Neural progenitor cell (in vitro differentiated cells): Measurements from ENCODE around the gene TRAF1. TPM values are rescaled to one million over a fixed set of nuclear protein-coding genes. Genes with fewer than 3 reads are reported as not detected.

Experiments used
- DNase-seq: peaks from one replicate; pipeline ENCODE4 v3.0.0-alpha.2; 2016; ENCODE audit warnings: low spot score
- H2AFZ ChIP-seq: fragments of 200-600 bp; sonication (generic); replicated peaks from 2 replicates; pipeline ENCODE4 v1.6.1; 2016; ENCODE audit warnings: antibody characterized with exemption
- H3F3A ChIP-seq: fragments of 200-600 bp; sonication (generic); 2 replicates; pipeline ENCODE4 v1.6.1; 2016; ENCODE audit warnings: antibody characterized with exemption, low read depth
- H3K27ac ChIP-seq: fragments of 200-600 bp; sonication (generic); 2 replicates; pipeline ENCODE4 v1.5.1; 2016; ENCODE audit warnings: mild to moderate bottlenecking
- H3K27me3 ChIP-seq: fragments of 200-600 bp; sonication (generic); 2 replicates; pipeline ENCODE4 v1.6.1; 2016; ENCODE audit warnings: mild to moderate bottlenecking, moderate library complexity
- H3K36me3 ChIP-seq: fragments of 200-600 bp; sonication (generic); 2 replicates; pipeline ENCODE4 v1.5.1; 2016
- H3K4me1 ChIP-seq: fragments of 200-600 bp; sonication (generic); 2 replicates; pipeline ENCODE4 v1.6.1; 2016; ENCODE audit warnings: mixed run types
- H3K4me2 ChIP-seq: fragments of 200-600 bp; sonication (generic); 2 replicates; pipeline ENCODE4 v1.6.1; 2016
- H3K4me3 ChIP-seq: fragments of 200-600 bp; sonication (generic); 2 replicates; pipeline ENCODE4 v1.5.1; 2016
- H3K79me2 ChIP-seq: fragments of 200-600 bp; sonication (generic); 2 replicates; pipeline ENCODE4 v1.6.1; 2016; ENCODE audit warnings: low read depth
- H3K9ac ChIP-seq: fragments of 200-600 bp; sonication (generic); 2 replicates; pipeline ENCODE4 v1.6.1; 2016
- H3K9me3 ChIP-seq: fragments of 200-600 bp; sonication (generic); 2 replicates; pipeline ENCODE4 v1.5.1; 2016; ENCODE audit warnings: low read depth
- H4K20me1 ChIP-seq: fragments of 200-600 bp; sonication (generic); 2 replicates; pipeline ENCODE4 v1.6.1; 2016; ENCODE audit warnings: low read depth
- H3K27ac Mint-ChIP-seq: 3 replicates; pipeline ENCODE4 v1.8.0; 2021; ENCODE audit warnings: mixed read lengths
- H3K27me3 Mint-ChIP-seq: 2 replicates; pipeline ENCODE4 v1.8.0; 2022; ENCODE audit warnings: low read depth, mild to moderate bottlenecking, inconsistent platforms, moderate library complexity, mixed read lengths; ENCODE audit not compliant: insufficient read depth
- H3K36me3 Mint-ChIP-seq: 3 replicates; pipeline ENCODE4 v1.8.0; 2021; ENCODE audit warnings: mixed read lengths
- H3K4me1 Mint-ChIP-seq: 3 replicates; pipeline ENCODE4 v1.8.0; 2021; ENCODE audit warnings: mixed read lengths
- H3K4me3 Mint-ChIP-seq: 3 replicates; pipeline ENCODE4 v1.8.0; 2021; ENCODE audit warnings: mild to moderate bottlenecking, moderate library complexity, mixed read lengths
- H3K9me3 Mint-ChIP-seq: 3 replicates; pipeline ENCODE4 v1.8.0; 2020; ENCODE audit warnings: mixed read lengths
- EZH2 ChIP-seq: fragments of 200-600 bp; sonication (generic); IDR thresholded peaks from 2 replicates; pipeline ENCODE4 v1.6.1; 2017; ENCODE audit warnings: antibody characterized with exemption, mild to moderate bottlenecking, moderate library complexity
- EZH2phosphoT487 ChIP-seq: fragments of 200-600 bp; sonication (generic); IDR thresholded peaks from 2 replicates; pipeline ENCODE4 v1.6.1; 2017; ENCODE audit warnings: antibody characterized with exemption
- total RNA-seq: library from RNA; depleted of rRNA; stranded (reverse); fragments of >200 nt; gene quantifications from 2 replicates; pipeline ENCODE4 v1.2.3, GENCODE V29; 2015; ENCODE audit warnings: low replicate concordance
- TF ChIP-seq, protein P1 (sequence below): fragments of 200-600 bp; sonication (generic); IDR thresholded peaks from 2 replicates; pipeline ENCODE4 v1.5.1; 2017; ENCODE audit warnings: antibody characterized with exemption, mild to moderate bottlenecking

The TRAF1 gene
- total RNA-seq, 1 donor from 2014 or later, result 3.2 TPM

DNA sequence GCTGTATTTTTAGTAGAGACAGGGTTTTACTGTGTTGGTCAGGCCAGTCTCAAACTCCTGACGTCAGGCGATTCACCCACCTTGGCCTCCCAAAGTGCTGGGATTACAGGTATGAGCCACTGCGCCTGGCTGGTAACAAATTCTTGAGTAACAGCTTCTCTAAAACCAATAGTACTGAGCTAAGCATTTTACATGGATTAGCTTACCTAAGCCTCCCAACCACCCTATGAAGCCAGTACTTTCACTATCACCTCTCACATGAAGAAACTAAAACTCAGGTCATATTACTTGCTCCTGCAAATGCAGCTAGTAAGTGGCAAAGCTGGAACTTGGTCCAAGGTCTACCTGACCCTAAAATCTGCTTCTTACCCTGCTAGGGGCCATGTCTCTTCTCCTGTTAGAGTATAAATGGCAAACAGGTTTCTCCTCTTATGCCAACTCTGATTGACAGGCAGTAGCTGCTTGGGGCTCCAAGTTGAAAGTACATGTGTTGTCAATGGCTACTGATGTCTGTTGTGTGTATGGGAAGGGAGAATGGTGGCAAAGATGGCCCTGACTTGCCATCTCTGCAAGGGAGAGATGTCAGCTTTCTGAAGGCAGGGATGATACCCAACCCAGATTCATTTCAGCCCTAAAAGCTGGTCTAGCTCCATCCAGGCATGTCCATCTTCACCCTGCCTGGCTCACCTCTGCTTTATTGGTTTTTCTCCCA is 53.6 kb downstream of the TRAF1 start:
- Mint-ChIP-seq H3K27me3 (peaks cover 3% of the 10 kb centered on the region), H3K9me3 (no peaks in the 10 kb centered on the region), H3K4me1 (peaks cover 22% of the 10 kb centered on the region), H3K4me3 (no peak overlapping the region), H3K27ac (no peak overlapping the region), H3K36me3 (peaks cover 24% of the 10 kb centered on the region)
- no peak overlapping the region for H3K4me2 ChIP-seq
- no peak overlapping the region for H3K9ac ChIP-seq
- no peak overlapping the region for H2AFZ ChIP-seq
- peaks cover 36% of the 10 kb centered on the region for H3F3A ChIP-seq
- H4K20me1 ChIP-seq, result no peaks in the 10 kb centered on the region
- DNase-seq, result no peak
- TF ChIP-seq, protein P1, sequence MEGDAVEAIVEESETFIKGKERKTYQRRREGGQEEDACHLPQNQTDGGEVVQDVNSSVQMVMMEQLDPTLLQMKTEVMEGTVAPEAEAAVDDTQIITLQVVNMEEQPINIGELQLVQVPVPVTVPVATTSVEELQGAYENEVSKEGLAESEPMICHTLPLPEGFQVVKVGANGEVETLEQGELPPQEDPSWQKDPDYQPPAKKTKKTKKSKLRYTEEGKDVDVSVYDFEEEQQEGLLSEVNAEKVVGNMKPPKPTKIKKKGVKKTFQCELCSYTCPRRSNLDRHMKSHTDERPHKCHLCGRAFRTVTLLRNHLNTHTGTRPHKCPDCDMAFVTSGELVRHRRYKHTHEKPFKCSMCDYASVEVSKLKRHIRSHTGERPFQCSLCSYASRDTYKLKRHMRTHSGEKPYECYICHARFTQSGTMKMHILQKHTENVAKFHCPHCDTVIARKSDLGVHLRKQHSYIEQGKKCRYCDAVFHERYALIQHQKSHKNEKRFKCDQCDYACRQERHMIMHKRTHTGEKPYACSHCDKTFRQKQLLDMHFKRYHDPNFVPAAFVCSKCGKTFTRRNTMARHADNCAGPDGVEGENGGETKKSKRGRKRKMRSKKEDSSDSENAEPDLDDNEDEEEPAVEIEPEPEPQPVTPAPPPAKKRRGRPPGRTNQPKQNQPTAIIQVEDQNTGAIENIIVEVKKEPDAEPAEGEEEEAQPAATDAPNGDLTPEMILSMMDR, result no peak
- no peak for TF ChIP-seq EZH2phosphoT487
- TF ChIP-seq EZH2, result no peak
- H3K36me3 ChIP-seq, result no peaks in the 10 kb centered on the region
- no peaks in the 10 kb centered on the region for H3K79me2 ChIP-seq
- H3K4me3 ChIP-seq, result no peak overlapping the region
- H3K27ac ChIP-seq, result no peak overlapping the region
- H3K9me3 ChIP-seq, result no peaks in the 10 kb centered on the region
- H3K4me1 ChIP-seq, result peaks cover 12% of the 10 kb centered on the region
- peaks cover 14% of the 10 kb centered on the region for H3K27me3 ChIP-seq

DNA sequence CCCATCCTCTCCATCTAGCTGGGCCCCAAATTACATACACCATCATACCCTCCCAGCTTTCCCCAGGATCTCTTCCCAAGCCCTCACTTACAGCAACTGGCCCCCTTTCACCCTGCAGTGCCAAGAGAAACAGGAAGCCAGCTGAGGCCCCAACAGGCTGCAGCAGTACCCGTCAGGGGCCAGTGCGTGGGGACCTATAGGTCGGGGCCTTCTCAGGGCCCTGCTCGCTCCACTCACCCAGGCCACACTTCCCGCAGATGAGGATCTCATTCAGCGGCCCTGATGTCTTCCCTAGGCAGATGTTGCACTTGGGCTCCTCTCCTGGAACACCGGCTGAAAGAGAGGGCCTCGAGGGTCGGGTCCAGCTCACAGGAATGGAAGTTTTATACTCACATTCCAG is 56.4 kb downstream of the TRAF1 start:
- Mint-ChIP-seq H3K9me3 (no peaks in the 10 kb centered on the region), H3K4me1 (peaks cover 10% of the 10 kb centered on the region), H3K27me3 (peaks cover 3% of the 10 kb centered on the region), H3K27ac (no peak overlapping the region), H3K36me3 (peaks cover 25% of the 10 kb centered on the region), H3K4me3 (no peak overlapping the region)
- Histone ChIP-seq H4K20me1 (no peaks in the 10 kb centered on the region), H3K27me3 (no peaks in the 10 kb centered on the region), H3K9ac (no peak overlapping the region), H3K4me1 (peaks cover 3% of the 10 kb centered on the region), H3K27ac (no peak overlapping the region), H3K9me3 (no peaks in the 10 kb centered on the region), H3K36me3 (no peaks in the 10 kb centered on the region), H2AFZ (no peak overlapping the region), H3K4me3 (no peak overlapping the region), H3K79me2 (no peaks in the 10 kb centered on the region), H3K4me2 (no peak overlapping the region), H3F3A (peaks cover 14% of the 10 kb centered on the region)
- no peak for DNase-seq
- TF ChIP-seq EZH2 (no peak), EZH2phosphoT487 (no peak)
- TF ChIP-seq, protein P1, result no peak

DNA sequence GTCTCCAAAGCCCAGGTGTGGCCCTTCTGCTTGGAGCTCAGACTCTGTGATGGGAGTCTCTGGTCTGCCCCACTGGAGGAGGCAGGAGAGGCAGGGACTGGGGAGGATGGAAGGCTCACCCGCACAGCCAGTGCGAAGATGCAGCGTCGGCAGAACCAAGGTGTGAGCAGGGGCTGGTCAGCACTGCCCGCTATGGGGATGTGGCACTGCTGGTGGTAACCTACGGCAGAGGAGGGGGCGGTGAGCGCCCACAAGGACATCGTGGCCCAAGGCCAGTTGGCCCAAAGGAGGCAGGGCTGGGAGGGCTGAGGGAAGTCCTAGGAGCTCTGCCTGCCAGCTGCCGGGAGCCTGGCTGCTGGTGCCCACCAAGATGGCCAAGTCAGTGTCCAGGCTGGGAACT is 56.9 kb downstream of the TRAF1 start:
- no peak for DNase-seq
- H3K4me1 ChIP-seq, result peaks cover 3% of the 10 kb centered on the region
- Mint-ChIP-seq H3K36me3 (peaks cover 24% of the 10 kb centered on the region), H3K9me3 (no peaks in the 10 kb centered on the region), H3K27me3 (peaks cover 3% of the 10 kb centered on the region), H3K4me1 (peaks cover 8% of the 10 kb centered on the region), H3K4me3 (no peak overlapping the region), H3K27ac (no peak overlapping the region)
- H3K27ac ChIP-seq, result no peak overlapping the region
- no peaks in the 10 kb centered on the region for H3K9me3 ChIP-seq
- H3K4me2 ChIP-seq, result peak overlapping the region; percentile 77
- H2AFZ ChIP-seq, result no peak overlapping the region
- peaks cover 10% of the 10 kb centered on the region for H3F3A ChIP-seq
- H4K20me1 ChIP-seq, result no peaks in the 10 kb centered on the region
- TF ChIP-seq EZH2, result no peak
- TF ChIP-seq, protein P1, result no peak
- TF ChIP-seq EZH2phosphoT487, result no peak
- H3K4me3 ChIP-seq, result no peak overlapping the region
- H3K27me3 ChIP-seq, result no peaks in the 10 kb centered on the region
- no peak overlapping the region for H3K9ac ChIP-seq
- no peaks in the 10 kb centered on the region for H3K79me2 ChIP-seq
- no peaks in the 10 kb centered on the region for H3K36me3 ChIP-seq
